Fibroblast of skin of abdomen (primary cell): ENCODE results near the gene STX3.
"Not testable (repeated sequence)": the region's sequence is repeated elsewhere in the genome, so short reads cannot be mapped to it uniquely, and the experiment has no call there.

Experiments
- DNase-seq: peaks from one replicate; pipeline ENCODE4 v3.0.0-alpha.2; 2013

The STX3 gene

GRCh38 chr11:59791639-59792038, 36.5 kb downstream of the STX3 start:
- no peak for DNase-seq

- no peak for DNase-seq
Observed at GRCh38 chr11:59792507-59792906, 37.3 kb downstream of the STX3 start.

GRCh38 chr11:59794417-59794816, 39.2 kb downstream of the STX3 start:
- DNase-seq: no peak

- DNase-seq: no peak
Observed at GRCh38 chr11:59800390-59801025, 45.3 kb downstream of the STX3 start.

- no peak for DNase-seq
Observed at GRCh38 chr11:59801160-59801706, 46.1 kb downstream of the STX3 start.

GRCh38 chr11:59801981-59802638, 46.9 kb downstream of the STX3 start:
- DNase-seq: no peak

GRCh38 chr11:59802639-59803176, 47.5 kb downstream of the STX3 start:
- DNase-seq: peak; percentile 43

- no peak for DNase-seq
Observed at GRCh38 chr11:59804061-59804460, 48.9 kb downstream of the STX3 start.

GRCh38 chr11:59807047-59807610, 52.0 kb downstream of the STX3 start:
- DNase-seq: no peak

- peak; percentile 87 for DNase-seq
Observed at GRCh38 chr11:59810189-59810910, 55.2 kb downstream of the STX3 start, which contains the start of gene MRPL16. Gene MRPL16, minus strand, starts transcription at chr11:59810778. Its CDS starts 120 bp downstream, at chr11:59810658.

GRCh38 chr11:59810911-59811259, 55.7 kb downstream of the STX3 start:
- no peak for DNase-seq

GRCh38 chr11:59812220-59812619, 57.0 kb downstream of the STX3 start:
- no peak for DNase-seq

- no peak for DNase-seq
Observed at GRCh38 chr11:59813364-59813763, 58.2 kb downstream of the STX3 start.

- no peak for DNase-seq
Observed at GRCh38 chr11:59814021-59814420, 58.8 kb downstream of the STX3 start.

GRCh38 chr11:59815754-59816153, 60.6 kb downstream of the STX3 start:
- no peak for DNase-seq

GRCh38 chr11:59816434-59816833, 61.3 kb downstream of the STX3 start:
- not testable (repeated sequence) for DNase-seq

GRCh38 chr11:59818572-59818971, 63.4 kb downstream of the STX3 start:
- no peak for DNase-seq

GRCh38 chr11:59822989-59823566, 67.9 kb downstream of the STX3 start:
- DNase-seq: peak; percentile 25

GRCh38 chr11:59829358-59829757, 74.2 kb downstream of the STX3 start:
- DNase-seq: no peak

- no peak for DNase-seq
Observed at GRCh38 chr11:59833602-59834001, 78.4 kb downstream of the STX3 start.

- DNase-seq: no peak
Observed at GRCh38 chr11:59839615-59840014, 84.4 kb downstream of the STX3 start.

GRCh38 chr11:59841514-59841913, 86.3 kb downstream of the STX3 start:
- DNase-seq: no peak

- no peak for DNase-seq
Observed at GRCh38 chr11:59842316-59842715, 87.1 kb downstream of the STX3 start.
